GM19240 (cell line): ENCODE data around the gene SERPINB5.

Experiments used
- DNase-seq: peaks from one replicate; pipeline ENCODE4 v3.0.0; 2011; ENCODE audit warnings: low spot score; ENCODE audit not compliant: insufficient read length

The SERPINB5 gene

GRCh38 chr18:63468575-63468974 lies 8.2 kb upstream of the SERPINB5 start:
- no peak for DNase-seq

DNA sequence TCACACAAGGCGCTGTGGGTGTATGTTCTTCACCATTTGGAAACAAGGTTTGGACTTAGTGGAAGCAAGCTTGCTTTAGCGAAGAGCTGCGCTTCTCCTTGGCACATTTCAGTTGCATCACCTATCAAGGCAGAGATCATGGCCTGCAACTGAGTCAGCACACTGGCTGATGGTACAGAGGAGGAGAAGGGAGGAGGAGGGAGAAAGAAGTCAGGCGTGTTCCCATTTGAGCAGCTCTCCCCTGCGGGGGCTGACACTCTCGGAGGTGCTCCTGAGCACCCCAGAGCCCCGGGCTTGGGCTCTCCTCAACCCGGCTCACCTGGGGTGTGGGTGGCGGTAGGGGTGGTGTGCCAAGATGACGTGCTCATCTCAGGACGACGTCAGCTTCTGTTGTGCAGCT lies 6.0 kb upstream of the SERPINB5 start:
- no peak for DNase-seq

GRCh38 chr18:63472380-63472779 lies 4.4 kb upstream of the SERPINB5 start:
- DNase-seq: no peak

GRCh38 chr18:63477200-63477599 lies 442 bp downstream of the SERPINB5 start:
- DNase-seq: no peak

GRCh38 chr18:63477968-63478367 lies 1.2 kb downstream of the SERPINB5 start:
- no peak for DNase-seq

DNA sequence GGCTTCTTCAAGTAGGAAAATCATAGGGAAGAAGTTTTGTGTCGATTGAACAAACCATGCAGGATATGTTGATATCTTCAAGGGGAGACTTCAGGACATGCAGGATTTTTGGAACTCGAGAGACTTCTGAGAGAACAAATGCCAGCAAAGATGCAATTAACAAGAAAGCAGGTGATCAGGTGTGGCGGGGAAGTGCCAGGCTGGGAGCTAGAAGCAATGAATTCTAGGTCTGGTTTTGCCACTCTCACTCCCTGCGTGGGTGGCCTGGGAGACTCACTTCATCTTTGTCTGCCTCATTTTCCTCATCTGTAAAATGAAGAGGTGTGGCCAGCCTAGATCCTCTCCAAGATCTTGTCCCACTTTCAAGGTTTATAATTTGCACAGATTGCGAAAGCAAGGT lies 3.1 kb downstream of the SERPINB5 start:
- no peak for DNase-seq

DNA sequence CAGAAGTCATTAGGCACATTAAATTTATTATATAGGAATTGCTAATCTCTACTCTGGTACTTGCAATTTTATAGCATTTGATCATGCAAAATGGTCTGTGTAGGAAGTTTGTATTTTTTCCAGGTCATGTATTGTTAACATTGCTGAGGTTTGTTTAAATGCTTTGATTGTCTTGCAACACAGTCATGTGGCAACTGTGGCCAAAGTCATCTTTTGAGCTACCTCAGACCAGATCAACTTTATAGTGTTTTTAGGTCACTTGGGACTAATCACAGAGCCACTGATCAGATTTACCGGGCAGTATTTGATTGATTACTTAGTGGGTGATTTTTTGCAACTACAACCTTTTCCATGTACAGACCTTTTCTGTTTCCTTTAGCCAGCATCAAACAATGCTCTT lies 3.7 kb downstream of the SERPINB5 start:
- no peak for DNase-seq

DNA sequence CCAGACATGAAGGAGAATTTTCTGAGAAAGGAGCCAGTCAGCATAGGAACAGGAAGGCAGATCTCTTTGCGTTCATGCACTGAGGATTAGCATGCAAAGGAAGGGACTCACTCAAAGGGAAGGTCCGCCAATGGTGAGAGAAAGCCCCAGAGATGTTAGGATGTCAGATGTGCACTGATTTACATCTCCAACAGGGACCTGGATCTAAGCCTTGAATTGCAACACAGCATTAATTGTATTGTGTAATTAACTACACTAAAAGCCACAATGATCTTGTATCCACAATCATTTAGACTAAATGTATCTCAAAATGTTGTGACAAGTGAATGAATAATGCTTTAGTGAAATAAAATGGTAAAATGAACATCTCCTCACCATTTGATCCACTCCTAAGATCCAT lies 4.2 kb downstream of the SERPINB5 start:
- DNase-seq: no peak

DNA sequence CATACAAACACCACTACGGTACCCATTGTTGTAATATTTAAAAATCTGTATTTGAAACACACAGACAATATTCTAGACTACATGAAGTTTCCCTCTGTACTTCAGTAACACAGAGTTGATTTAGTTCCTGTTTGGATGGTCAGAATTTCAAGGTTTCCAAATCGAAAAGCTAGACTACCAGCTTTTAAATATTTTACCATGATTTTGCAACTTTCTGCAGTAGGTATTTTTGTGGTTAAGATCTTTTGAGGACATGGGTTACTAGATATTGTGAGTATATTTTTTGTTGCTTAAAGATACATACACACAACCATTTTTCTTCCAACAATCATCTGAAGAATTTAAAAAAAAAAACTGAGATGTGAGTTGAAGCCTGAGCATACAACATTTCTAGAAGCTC lies 10.9 kb downstream of the SERPINB5 start:
- no peak for DNase-seq

- no peak for DNase-seq
Measured at GRCh38 chr18:63488160-63488559, 11.4 kb downstream of the SERPINB5 start.

- no peak for DNase-seq
Measured at GRCh38 chr18:63492851-63493250, 16.1 kb downstream of the SERPINB5 start.

GRCh38 chr18:63495675-63496074 lies 18.9 kb downstream of the SERPINB5 start:
- DNase-seq: no peak

DNA sequence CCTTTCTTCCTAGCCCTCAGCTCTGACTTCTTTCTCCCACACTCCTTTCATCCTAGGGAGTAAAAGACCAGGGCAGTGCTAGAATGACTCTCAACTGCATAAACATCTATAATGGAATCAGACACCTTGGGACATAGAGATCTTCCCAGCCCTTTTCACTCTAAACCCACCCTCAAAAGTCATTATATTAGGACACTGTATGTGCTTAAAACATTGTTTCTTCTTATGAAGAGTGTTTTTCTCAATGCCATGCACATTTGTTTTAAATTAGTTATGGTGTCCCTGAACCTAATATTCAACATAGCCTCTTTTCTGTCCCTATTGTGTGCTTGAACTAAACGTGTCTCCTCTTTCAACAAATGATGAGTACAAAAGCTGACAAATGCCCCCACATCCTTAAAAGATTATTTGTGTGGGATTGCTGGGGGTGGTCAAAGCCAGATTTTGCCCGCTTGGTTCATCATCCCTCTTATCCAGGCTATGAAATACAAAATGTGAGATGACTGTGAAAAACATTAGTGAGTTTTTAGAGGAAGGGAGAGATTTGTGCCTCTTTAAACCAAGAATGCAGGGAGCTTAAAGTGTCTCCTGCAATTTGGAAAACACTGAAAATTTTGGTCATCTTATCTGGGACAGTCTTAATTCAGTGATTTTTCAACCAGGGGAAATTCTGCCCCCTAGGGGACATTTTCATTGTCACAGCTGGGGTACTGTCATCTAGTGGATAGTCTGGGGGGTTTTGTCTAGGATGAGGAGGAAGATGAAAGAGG lies 29.0 kb downstream of the SERPINB5 start:
- DNase-seq: no peak

- DNase-seq: no peak
Measured at GRCh38 chr18:63506336-63506646, 29.5 kb downstream of the SERPINB5 start.

GRCh38 chr18:63508596-63508995 lies 31.8 kb downstream of the SERPINB5 start:
- no peak for DNase-seq

DNA sequence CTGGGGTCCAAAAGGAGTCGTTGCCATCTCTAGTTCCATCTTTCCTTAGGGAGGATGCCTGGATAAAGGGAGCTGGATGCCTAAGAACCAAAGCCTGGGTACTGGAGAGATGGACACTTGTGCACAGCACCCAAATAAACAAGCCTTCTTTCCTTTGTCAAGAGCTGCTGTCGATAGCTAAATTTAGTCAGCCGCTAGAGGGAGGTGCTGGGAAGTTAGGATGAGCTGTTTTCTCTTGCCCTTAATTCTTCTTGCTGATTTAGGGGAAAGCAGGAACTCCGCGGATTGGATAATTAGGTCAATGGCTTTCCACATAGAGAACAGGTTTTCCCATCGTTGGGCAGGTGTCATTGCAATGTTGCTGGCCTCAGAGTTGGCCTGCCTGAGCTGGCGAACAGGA lies 34.5 kb downstream of the SERPINB5 start:
- no peak for DNase-seq

DNA sequence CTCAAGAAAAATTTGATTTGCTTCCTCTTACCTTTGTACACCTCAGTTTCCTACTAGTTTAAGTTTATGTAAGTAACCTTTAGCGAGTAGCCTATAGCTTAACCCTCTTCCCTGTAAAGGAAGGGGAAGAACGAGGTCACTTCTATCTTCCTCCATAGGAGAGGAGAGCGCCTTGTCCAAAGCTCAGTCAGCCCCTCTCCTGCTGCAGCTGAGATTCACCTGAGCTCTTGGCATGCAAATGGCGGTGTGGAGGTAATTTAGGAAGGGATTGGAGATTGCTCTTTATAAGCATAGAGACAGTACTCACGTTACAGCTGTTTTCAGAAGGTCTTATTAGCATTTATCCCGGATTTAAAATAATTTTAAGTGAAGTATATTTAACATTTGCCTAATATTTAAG lies 37.6 kb downstream of the SERPINB5 start:
- no peak for DNase-seq

GRCh38 chr18:63514888-63515678 lies 38.3 kb downstream of the SERPINB5 start:
- no peak for DNase-seq

DNA sequence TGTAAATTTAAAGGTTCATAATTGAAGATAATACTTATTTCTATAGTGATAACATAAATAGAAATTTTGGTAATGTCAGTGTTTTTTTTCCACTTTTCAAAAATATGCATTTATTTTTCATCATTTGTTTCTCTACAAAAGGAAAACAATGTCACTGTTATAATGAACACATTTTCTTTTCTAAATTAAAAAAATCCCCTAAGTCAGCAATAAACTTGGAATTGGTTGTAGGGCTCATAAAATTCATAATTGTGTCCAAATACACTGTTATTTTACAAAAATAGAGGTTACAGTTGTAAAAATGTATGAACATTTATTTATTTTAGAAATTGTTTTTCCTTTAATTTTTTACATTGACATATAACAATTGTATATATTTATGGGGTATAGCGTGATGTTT lies 39.0 kb downstream of the SERPINB5 start:
- no peak for DNase-seq

- no peak for DNase-seq
Measured at GRCh38 chr18:63518178-63519012, 41.6 kb downstream of the SERPINB5 start.

DNA sequence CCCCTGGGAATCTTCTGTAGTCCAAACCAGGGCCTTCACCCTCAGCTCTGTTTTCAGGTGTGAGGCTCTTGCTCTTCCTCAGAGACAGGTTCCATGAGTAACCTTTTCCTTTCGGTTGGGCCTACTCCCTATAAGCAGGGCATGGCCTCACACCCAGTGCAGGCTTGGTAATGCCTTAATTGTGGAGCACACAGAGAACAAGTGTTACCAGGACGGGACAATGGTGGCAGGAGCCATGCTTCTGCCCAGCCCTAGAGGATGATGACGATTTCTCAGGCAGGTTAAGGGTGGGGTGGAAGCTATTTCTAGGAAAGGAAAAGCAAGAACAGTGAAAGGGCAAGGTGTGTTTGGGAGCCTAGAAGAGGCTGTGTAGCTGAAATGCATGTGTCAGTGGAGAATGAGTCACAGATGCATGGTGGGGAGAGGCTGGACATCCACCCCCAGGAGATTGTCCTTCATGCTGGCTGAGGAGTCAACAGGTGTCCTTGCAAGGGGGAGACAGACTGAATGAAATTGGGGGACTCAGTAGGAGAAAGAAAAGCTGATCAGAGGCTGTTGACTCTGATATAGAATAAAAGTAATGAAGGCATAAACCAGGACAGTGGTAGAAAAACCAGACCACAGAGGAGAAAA lies 43.4 kb downstream of the SERPINB5 start:
- DNase-seq: no peak

DNA sequence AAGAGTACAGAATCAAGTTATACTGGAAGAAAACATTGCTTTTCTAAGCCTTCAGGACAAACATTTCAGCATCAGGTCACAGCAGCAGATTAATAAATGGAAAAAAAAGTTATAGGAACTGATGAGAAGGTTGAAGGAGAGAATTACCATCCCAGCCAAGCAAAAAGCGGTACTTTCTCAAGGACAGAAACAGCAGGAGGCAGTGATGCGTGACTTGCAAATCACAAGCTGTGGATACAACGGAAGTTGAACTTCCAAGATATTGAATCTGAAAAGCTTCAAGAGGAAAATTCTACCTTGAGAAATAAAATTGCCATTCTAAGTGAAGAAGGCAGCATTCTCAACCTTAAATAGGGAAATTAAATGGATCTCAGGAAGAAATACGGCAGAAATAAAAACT lies 46.9 kb downstream of the SERPINB5 start:
- no peak for DNase-seq
